ENCODE data around the gene EMP2. TPM values are rescaled to one million over a fixed set of nuclear protein-coding genes. Genes with fewer than 3 reads are reported as not detected.

EMP2 gene
- total and polyA plus RNA-seq, 8 donors = 10.7 to 60.9 (median 38.8) TPM

DNA sequence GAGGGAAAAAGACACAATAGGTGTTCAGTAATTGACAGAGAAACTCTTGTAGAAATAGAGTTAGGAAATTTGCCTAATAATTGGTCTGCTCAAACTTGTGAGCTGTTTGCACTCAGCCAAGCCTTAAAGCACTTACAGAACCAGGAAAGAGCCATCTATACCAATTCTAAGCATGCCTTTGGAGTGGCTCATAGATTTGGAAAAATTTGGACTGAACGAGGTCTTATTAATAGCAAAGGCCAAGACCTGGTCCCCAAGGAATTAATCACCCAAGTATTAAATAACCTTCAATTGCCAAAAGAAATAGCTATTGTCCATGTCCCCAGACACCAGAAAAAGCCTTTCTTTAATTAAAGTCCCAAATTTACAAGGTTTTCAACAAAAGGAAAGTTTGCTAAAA lies 90.3 kb downstream of the EMP2 start:
- intact Hi-C loops (cut with DNase I; ENCODE audit: low total_unique reads) = no loop called here
- no peaks in the 10 kb centered on the region for H3K27me3 ChIP-seq
- 50 to 71% (median 57%) methylated on average over 1 of the region's 1 CpG for WGBS, 5 donors

DNA sequence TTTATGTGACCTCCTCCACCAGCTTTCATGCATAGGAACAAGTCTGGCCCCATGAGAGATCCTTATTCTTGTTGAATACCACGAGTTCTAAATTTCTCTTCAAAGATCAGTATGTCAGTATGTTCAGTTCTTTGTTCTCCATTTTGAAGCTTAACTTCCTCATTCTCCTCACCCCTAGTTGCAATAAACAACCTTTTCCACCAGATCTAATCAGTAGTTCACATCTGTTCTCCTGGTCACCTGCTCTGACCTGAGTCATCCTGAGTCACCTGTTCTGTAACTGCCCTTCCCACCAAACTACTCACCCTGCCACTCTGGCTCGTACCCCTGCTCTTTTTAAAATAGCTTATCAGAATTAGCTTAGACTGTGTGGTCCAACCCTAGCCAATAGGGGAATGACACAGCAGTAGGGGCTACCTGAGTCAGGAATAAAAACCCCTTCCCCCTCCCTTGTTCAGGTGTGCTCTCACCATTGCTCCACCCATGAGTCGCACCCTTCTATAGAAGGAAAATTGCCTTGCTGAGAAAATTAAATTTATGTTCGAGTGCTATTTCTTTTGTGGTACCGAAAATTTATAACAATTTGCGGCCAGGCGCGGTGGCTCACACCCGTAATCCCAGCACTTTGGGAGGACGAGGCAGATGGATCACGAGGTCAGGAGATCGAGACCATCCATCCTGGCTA lies 94.6 kb downstream of the EMP2 start:
- Histone ChIP-seq H3K36me3 (peaks cover 0 to 50% (median 18%) of the 10 kb centered on the region in 4 donors), H3K9me3 (peaks cover 0 to 26% (median 9%) of the 10 kb centered on the region in 4 donors), H3K27ac (no peak overlapping the region), H3K4me3 (no peak overlapping the region), H3K4me1 (no peaks in the 10 kb centered on the region), H3K27me3 (no peaks in the 10 kb centered on the region)
- WGBS, 5 donors = 94 to 96% (median 95%) methylated on average over 12 of the region's 12 CpGs
- TF ChIP-seq POLR2A (IDR thresholded peaks at IDR 0.05) = no peak
- no peak for TF ChIP-seq EP300 (IDR thresholded peaks at IDR 0.05)
- TF ChIP-seq POLR2AphosphoS5 (IDR thresholded peaks at IDR 0.05) = no peak
- TF ChIP-seq, protein P1, sequence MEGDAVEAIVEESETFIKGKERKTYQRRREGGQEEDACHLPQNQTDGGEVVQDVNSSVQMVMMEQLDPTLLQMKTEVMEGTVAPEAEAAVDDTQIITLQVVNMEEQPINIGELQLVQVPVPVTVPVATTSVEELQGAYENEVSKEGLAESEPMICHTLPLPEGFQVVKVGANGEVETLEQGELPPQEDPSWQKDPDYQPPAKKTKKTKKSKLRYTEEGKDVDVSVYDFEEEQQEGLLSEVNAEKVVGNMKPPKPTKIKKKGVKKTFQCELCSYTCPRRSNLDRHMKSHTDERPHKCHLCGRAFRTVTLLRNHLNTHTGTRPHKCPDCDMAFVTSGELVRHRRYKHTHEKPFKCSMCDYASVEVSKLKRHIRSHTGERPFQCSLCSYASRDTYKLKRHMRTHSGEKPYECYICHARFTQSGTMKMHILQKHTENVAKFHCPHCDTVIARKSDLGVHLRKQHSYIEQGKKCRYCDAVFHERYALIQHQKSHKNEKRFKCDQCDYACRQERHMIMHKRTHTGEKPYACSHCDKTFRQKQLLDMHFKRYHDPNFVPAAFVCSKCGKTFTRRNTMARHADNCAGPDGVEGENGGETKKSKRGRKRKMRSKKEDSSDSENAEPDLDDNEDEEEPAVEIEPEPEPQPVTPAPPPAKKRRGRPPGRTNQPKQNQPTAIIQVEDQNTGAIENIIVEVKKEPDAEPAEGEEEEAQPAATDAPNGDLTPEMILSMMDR (IDR thresholded peaks at IDR 0.05) = no peak
- intact Hi-C loops (cut with DNase I; ENCODE audit: low total_unique reads) = no loop called here
- no peak for DNase-seq

More for the DNA sequence above, 90.3 kb downstream of the EMP2 start:
- no peaks in the 10 kb centered on the region for H3K4me1 ChIP-seq
- peaks cover 2 to 34% (median 14%) of the 10 kb centered on the region in 4 donors for H3K9me3 ChIP-seq
- no peak for TF ChIP-seq POLR2AphosphoS5 (IDR thresholded peaks at IDR 0.05)
- no peak for TF ChIP-seq EP300 (IDR thresholded peaks at IDR 0.05)
- TF ChIP-seq, protein P1 (IDR thresholded peaks at IDR 0.05) = no peak
- TF ChIP-seq POLR2A (IDR thresholded peaks at IDR 0.05) = no peak
- H3K27ac ChIP-seq = no peak overlapping the region
- DNase-seq = no peak
- H3K4me3 ChIP-seq = no peak overlapping the region
- H3K36me3 ChIP-seq = peaks cover 0 to 21% (median 0%) of the 10 kb centered on the region in 4 donors

DNA sequence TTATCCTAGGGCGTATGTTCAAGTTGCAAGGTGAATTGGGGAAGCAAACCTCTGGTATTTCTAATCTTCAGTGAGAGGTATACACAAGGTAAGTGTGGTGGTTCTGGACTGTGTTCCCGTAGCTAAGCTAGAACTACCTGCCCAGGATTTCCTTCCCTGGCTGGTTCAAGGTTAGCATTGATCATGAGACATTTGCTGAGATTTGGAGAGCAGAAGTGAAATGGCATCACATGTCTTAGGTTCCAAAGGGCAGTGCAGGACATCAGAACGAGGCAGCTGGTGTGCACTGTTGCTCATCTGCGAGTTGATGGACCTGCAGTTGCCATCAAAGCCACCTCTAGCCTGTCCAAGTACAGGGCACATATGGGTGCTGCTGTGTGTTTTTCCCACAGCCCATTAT lies 95.2 kb downstream of the EMP2 start:
- Histone ChIP-seq H3K27me3 (no peaks in the 10 kb centered on the region), H3K9me3 (peaks cover 0 to 26% (median 9%) of the 10 kb centered on the region in 4 donors), H3K36me3 (peaks cover 0 to 55% (median 21%) of the 10 kb centered on the region in 4 donors), H3K27ac (no peak overlapping the region), H3K4me3 (no peak overlapping the region), H3K4me1 (no peaks in the 10 kb centered on the region)
- WGBS, 5 donors = 93 to 98% (median 96%) methylated on average over 4 of the region's 4 CpGs
- intact Hi-C loops (cut with DNase I; ENCODE audit: low total_unique reads) = no loop called here
- TF ChIP-seq EP300 (IDR thresholded peaks at IDR 0.05) (no peak), POLR2AphosphoS5 (IDR thresholded peaks at IDR 0.05) (no peak), POLR2A (IDR thresholded peaks at IDR 0.05) (no peak)
- TF ChIP-seq, protein P1 (IDR thresholded peaks at IDR 0.05) = no peak
- DNase-seq = no peak

DNA sequence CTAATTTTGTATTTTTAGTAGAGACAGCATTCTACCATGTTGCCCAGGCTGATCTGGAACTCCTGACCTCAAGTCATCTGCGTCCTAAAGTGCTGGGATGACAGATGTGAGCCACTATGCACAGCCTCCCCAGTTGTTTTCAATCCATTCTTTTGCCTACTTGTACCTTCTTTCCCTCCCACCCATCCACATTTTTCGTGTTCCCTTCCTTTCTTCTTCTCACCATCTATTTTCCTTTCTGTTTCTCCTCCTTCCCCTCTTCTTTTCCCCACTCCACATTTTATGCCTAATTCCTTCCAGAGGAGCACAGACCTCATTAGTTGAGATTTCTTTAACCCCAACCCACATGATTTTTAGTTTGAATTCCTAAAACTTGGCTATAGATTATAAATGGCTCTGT lies 100.2 kb downstream of the EMP2 start:
- Histone ChIP-seq H3K4me3 (no peak overlapping the region), H3K27ac (no peak overlapping the region), H3K36me3 (peaks cover 0 to 52% (median 33%) of the 10 kb centered on the region in 4 donors), H3K9me3 (peaks cover 0 to 12% (median 0%) of the 10 kb centered on the region in 4 donors), H3K27me3 (no peaks in the 10 kb centered on the region), H3K4me1 (no peaks in the 10 kb centered on the region)
- no peak for DNase-seq
- 83 to 97% (median 88%) methylated on average over 1 to 2 of the region's 2 CpGs for WGBS, 5 donors
- intact Hi-C loops (cut with DNase I; ENCODE audit: low total_unique reads) = no loop called here
- TF ChIP-seq POLR2A (IDR thresholded peaks at IDR 0.05) (no peak), EP300 (IDR thresholded peaks at IDR 0.05) (no peak), POLR2AphosphoS5 (IDR thresholded peaks at IDR 0.05) (no peak)

Small RNA genes lying within 50 kb of the gene (small RNA-seq; reads per million reads assigned to genes)
- gene RNU6-633P = 0 reads per million in 4 donors

Other genes with a start within 250 kb of the EMP2 start
- 10 to 100 TPM in 4 of 5 donors, 1 to 10 TPM in 1; 4.5 to 59.7 (median 45.5) TPM for gene ATF7IP2, start 194.5 kb downstream of the EMP2 start, total RNA-seq
- 10 to 100 TPM; 22.2 to 31.2 (median 29.5) TPM for gene ATF7IP2, start 194.5 kb downstream of the EMP2 start, polyA plus RNA-seq
- gene TEKT5, start 114.3 kb upstream of the EMP2 start, total RNA-seq = 10 to 100 TPM in 1 of 5 donors, 1 to 10 TPM in 2, under 1 TPM in 1, not detected in 1; 0.45 to 22.8 (median 1.6) TPM
- under 1 TPM in 2 of 3 donors, not detected in 1; 0.28 to 0.62 TPM for gene TEKT5, start 114.3 kb upstream of the EMP2 start, polyA plus RNA-seq
- gene NUBP1, start 163.2 kb upstream of the EMP2 start, total RNA-seq = 100 to 1,000 TPM in 1 of 5 donors, 10 to 100 TPM in 3, 1 to 10 TPM in 1; 2.2 to 239 (median 22.8) TPM
- gene NUBP1, start 163.2 kb upstream of the EMP2 start, polyA plus RNA-seq = 10 to 100 TPM; 37.0 to 46.6 (median 41.1) TPM
- 1 to 10 TPM in 1 of 5 donors, not detected in 4; 4.4 TPM for gene TVP23A, start 238.2 kb upstream of the EMP2 start, total RNA-seq
- gene TVP23A, start 238.2 kb upstream of the EMP2 start, polyA plus RNA-seq = under 1 TPM; 0.15 to 0.37 (median 0.31) TPM